Measurements from ENCODE around the gene DRC7.
"Not testable (repeated sequence)": the region's sequence is repeated elsewhere in the genome, so short reads cannot be mapped to it uniquely, and the experiment has no call there.

Gene DRC7

GRCh38 chr16:57726433-57726947 is 31.9 kb downstream of the DRC7 start:
- TF ChIP-seq POLR2AphosphoS5 (IDR thresholded peaks at IDR 0.05; ENCODE audit: borderline replicate concordance, low read depth, low read length) (no peak), EZH2 (IDR thresholded peaks at IDR 0.05) (no peak), FOXP2 (optimal IDR thresholded peaks at IDR 0.05; ENCODE audit: control extremely low read depth, extremely low read length, insufficient read depth) (no peak)
- H3K36me3 ChIP-seq (ENCODE audit: insufficient read depth, low read length) = no peaks in the 10 kb centered on the region
- no peak overlapping the region for H3K4me3 ChIP-seq
- H3K9me3 ChIP-seq (ENCODE audit: low read depth, low read length) = no peaks in the 10 kb centered on the region
- no peak overlapping the region for H3K27ac ChIP-seq
- no peak for DNase-seq (ENCODE audit: low read depth, low spot score)
- H3K9ac ChIP-seq (ENCODE audit: insufficient read length) = no peak overlapping the region

DNA sequence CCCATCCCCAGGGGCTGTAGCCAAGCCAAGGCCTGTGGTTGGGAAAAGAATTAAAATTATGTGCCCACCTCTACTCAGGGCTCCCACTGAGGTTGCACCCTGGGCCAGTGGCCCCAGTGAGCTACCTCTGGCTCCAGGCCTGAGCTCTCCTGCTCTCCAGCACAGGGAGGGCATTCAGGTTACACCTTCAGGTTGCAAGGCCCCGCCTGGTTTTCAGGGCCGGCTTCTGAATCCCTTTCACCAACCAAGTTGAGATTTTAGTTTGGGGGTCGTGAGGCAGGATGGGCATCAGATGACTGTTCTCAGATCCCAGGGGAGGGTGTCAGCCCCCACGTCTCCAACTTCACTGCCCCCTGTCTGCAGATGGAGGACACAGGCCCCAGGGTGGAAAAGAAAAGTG is 33.0 kb downstream of the DRC7 start:
- Histone ChIP-seq H3K9ac (ENCODE audit: insufficient read length) (no peak overlapping the region), H3K27ac (no peak overlapping the region), H3K36me3 (ENCODE audit: insufficient read depth, low read length) (no peaks in the 10 kb centered on the region), H3K4me3 (no peak overlapping the region), H3K9me3 (ENCODE audit: low read depth, low read length) (no peaks in the 10 kb centered on the region)
- DNase-seq (ENCODE audit: low read depth, low spot score) = no peak
- TF ChIP-seq FOXP2 (optimal IDR thresholded peaks at IDR 0.05; ENCODE audit: control extremely low read depth, extremely low read length, insufficient read depth) (no peak), EZH2 (IDR thresholded peaks at IDR 0.05) (no peak), POLR2AphosphoS5 (IDR thresholded peaks at IDR 0.05; ENCODE audit: borderline replicate concordance, low read depth, low read length) (no peak)

GRCh38 chr16:57728336-57729181 is 34.0 kb downstream of the DRC7 start:
- Histone ChIP-seq H3K9ac (ENCODE audit: insufficient read length) (no peak overlapping the region), H3K4me3 (no peak overlapping the region), H3K36me3 (ENCODE audit: insufficient read depth, low read length) (no peaks in the 10 kb centered on the region), H3K9me3 (ENCODE audit: low read depth, low read length) (no peaks in the 10 kb centered on the region), H3K27ac (no peak overlapping the region)
- DNase-seq (ENCODE audit: low read depth, low spot score) = no peak
- TF ChIP-seq EZH2 (IDR thresholded peaks at IDR 0.05) (no peak), POLR2AphosphoS5 (IDR thresholded peaks at IDR 0.05; ENCODE audit: borderline replicate concordance, low read depth, low read length) (no peak), FOXP2 (optimal IDR thresholded peaks at IDR 0.05; ENCODE audit: control extremely low read depth, extremely low read length, insufficient read depth) (no peak)

DNA sequence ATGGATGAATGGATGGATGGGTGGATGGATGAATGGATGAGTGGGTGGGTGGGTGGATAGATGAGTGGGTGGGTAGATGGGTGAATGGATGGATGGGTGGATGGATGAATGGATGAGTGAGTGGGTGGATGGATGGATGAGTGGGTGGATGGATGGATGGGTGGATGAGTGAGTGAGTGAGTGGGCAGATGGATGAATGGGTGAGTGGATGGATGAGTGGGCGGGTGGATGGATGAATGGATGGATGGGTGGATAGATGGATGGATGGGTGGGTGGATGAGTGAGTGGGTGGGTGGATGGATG is 34.5 kb downstream of the DRC7 start:
- DNase-seq (ENCODE audit: low read depth, low spot score) = no peak
- no peak for TF ChIP-seq FOXP2 (optimal IDR thresholded peaks at IDR 0.05; ENCODE audit: control extremely low read depth, extremely low read length, insufficient read depth)
- TF ChIP-seq EZH2 (IDR thresholded peaks at IDR 0.05) = no peak
- no peak for TF ChIP-seq POLR2AphosphoS5 (IDR thresholded peaks at IDR 0.05; ENCODE audit: borderline replicate concordance, low read depth, low read length)
- H3K9ac ChIP-seq (ENCODE audit: insufficient read length) = no peak overlapping the region
- no peaks in the 10 kb centered on the region for H3K36me3 ChIP-seq (ENCODE audit: insufficient read depth, low read length)
- no peaks in the 10 kb centered on the region for H3K9me3 ChIP-seq (ENCODE audit: low read depth, low read length)
- H3K4me3 ChIP-seq = no peak overlapping the region
- no peak overlapping the region for H3K27ac ChIP-seq

DNA sequence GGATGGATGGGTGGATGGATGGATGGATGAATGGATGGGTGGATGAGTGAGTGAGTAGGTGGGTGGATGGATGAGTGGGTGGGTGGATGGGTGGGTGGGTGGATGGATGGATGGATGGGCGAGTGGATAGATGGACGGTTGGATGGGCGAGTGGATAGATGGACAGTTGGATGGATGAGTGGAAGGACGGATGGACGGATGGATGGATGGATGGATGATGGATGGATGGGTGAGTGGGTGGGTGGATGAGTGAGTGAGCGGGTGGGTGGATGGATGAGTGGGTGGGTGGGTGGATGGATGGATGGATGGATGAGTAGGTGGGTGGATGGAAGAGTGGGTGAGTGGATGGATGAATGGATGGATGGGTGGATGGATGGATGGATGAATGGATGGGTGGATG is 35.2 kb downstream of the DRC7 start:
- H3K4me3 ChIP-seq; H3K36me3 ChIP-seq (ENCODE audit: insufficient read depth, low read length); DNase-seq (ENCODE audit: low read depth, low spot score); H3K9me3 ChIP-seq (ENCODE audit: low read depth, low read length); H3K9ac ChIP-seq (ENCODE audit: insufficient read length); H3K27ac ChIP-seq: not testable (repeated sequence)

DNA sequence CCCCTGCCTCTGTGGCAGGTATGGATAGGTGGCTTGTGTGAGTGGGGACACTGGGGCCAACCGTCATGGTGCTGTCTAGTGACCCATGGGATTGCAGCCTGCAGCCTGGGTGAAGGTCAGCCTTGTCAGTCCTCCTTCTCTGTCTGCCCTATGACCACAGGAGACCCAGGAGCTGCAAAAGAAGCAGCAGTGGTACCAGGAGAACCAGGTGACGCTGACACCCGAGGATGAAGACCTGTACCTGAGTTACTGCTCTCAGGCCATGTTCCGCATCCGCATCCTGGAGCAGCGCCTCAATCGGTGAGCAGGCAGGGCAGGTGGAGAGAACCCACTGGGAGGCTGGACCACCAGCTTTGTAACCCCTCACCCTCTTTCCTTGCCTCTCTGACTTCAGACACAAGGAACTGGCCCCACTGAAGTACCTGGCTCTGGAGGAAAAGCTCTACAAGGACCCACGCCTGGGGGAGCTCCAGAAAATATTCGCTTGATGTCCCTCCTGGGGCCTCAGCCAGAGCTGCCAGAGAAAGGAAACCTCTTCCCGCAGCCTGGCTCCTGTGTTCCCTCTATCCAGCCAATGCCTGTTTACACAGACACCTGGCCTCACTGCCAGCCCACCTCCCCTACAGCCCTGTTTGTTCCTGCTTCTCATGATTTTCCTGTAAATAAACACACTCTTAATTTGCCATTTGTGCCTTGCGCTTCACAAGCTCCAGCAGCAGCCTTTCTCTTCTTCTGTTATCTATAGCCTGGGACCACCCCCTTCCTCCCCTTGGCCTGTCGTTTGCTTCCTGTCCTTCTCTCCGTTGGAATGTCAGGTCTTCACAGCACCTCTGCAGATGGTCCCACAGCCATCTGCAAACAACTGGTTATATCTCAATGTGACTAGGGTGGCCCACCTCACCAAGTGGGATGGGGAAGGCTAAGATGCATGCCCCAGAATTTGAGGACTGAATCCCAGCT is 36.4 kb downstream of the DRC7 start:
- Histone ChIP-seq H3K36me3 (ENCODE audit: insufficient read depth, low read length) (no peaks in the 10 kb centered on the region), H3K9ac (ENCODE audit: insufficient read length) (no peak overlapping the region), H3K9me3 (ENCODE audit: low read depth, low read length) (no peaks in the 10 kb centered on the region), H3K27ac (no peak overlapping the region), H3K4me3 (no peak overlapping the region)
- no peak for DNase-seq (ENCODE audit: low read depth, low spot score)
- TF ChIP-seq FOXP2 (optimal IDR thresholded peaks at IDR 0.05; ENCODE audit: control extremely low read depth, extremely low read length, insufficient read depth) (no peak), EZH2 (IDR thresholded peaks at IDR 0.05) (no peak), POLR2AphosphoS5 (IDR thresholded peaks at IDR 0.05; ENCODE audit: borderline replicate concordance, low read depth, low read length) (no peak)

DNA sequence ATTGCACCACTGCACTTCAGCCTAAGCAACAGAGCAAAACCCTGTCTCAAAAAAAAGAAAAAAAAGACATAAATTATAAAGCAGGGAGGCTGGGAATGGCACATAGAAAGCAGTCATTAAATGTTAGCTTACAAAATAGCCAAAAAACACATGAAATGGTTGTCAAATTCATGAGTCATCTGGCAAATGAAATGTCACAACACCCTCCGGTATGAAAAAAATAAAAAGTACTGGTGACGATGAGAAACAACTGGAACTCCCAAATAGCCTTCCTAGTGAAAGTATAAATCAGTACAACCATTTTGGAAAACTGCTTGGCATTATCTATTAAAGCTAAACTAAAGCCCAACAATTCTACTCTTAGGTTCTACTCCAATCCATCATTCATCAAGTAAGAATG is 37.4 kb downstream of the DRC7 start:
- TF ChIP-seq FOXP2 (optimal IDR thresholded peaks at IDR 0.05; ENCODE audit: control extremely low read depth, extremely low read length, insufficient read depth) (no peak), POLR2AphosphoS5 (IDR thresholded peaks at IDR 0.05; ENCODE audit: borderline replicate concordance, low read depth, low read length) (no peak), EZH2 (IDR thresholded peaks at IDR 0.05) (no peak)

DNA sequence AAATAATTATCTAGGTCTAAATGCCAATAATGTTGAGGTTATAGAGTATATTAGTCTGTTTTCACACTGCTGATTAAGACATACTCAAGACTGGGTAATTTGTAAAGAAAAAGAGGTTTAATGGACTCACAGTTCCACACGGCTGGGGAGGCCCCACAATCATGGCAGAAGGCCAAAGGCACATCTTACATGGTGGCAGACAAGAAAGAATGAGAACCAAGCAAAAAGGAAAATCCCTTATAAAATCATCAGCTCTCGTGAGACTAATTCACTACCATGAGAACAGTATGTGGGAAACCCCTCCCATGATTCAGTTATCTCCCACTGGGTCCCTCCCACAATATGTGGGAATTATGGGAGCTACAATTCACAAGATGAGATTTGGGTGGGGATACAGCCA is 38.1 kb downstream of the DRC7 start:
- no peak overlapping the region for H3K9ac ChIP-seq (ENCODE audit: insufficient read length)
- H3K36me3 ChIP-seq (ENCODE audit: insufficient read depth, low read length) = no peaks in the 10 kb centered on the region
- TF ChIP-seq POLR2AphosphoS5 (IDR thresholded peaks at IDR 0.05; ENCODE audit: borderline replicate concordance, low read depth, low read length) (no peak), EZH2 (IDR thresholded peaks at IDR 0.05) (no peak), FOXP2 (optimal IDR thresholded peaks at IDR 0.05; ENCODE audit: control extremely low read depth, extremely low read length, insufficient read depth) (no peak)
- no peak overlapping the region for H3K4me3 ChIP-seq
- H3K9me3 ChIP-seq (ENCODE audit: low read depth, low read length) = no peaks in the 10 kb centered on the region
- H3K27ac ChIP-seq = no peak overlapping the region
- no peak for DNase-seq (ENCODE audit: low read depth, low spot score)

More for the DNA sequence above, 37.4 kb downstream of the DRC7 start:
- Histone ChIP-seq H3K27ac (no peak overlapping the region), H3K9me3 (ENCODE audit: low read depth, low read length) (no peaks in the 10 kb centered on the region), H3K36me3 (ENCODE audit: insufficient read depth, low read length) (no peaks in the 10 kb centered on the region), H3K9ac (ENCODE audit: insufficient read length) (no peak overlapping the region), H3K4me3 (no peak overlapping the region)
- DNase-seq (ENCODE audit: low read depth, low spot score) = no peak
